HG03442 (cell line): ENCODE data around the gene HNF4A.

Experiments used
- ATAC-seq: cut with Tn5 transposase; IDR thresholded peaks from one replicate; pipeline ENCODE4 v1.9.1; 2021; ENCODE audit warnings: mild to moderate bottlenecking, moderate library complexity; ENCODE audit not compliant: unreplicated experiment

HNF4A gene

DNA sequence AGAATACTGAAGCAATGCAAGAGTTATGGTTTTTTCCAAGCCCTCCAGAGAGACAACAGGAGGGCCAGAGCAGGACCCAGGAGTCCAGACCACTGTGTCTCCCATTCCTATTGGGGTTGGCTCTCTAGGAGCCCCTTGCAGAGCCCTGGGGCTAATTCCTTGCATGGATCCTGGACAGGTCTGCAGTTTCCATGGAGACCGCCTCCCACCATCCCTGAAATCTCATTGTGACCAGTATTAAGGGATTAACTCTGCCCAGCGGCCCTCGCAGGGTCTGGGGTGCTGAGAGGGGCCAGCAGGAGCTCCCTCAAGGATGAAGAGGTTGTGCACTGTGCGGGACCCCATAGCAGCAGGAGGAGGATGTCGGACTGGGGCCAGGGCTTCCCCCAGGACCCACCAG is 34.8 kb downstream of the HNF4A start:
- ATAC-seq = no peak

GRCh38 chr20:44392088-44392775 is 36.7 kb downstream of the HNF4A start:
- no peak for ATAC-seq

DNA sequence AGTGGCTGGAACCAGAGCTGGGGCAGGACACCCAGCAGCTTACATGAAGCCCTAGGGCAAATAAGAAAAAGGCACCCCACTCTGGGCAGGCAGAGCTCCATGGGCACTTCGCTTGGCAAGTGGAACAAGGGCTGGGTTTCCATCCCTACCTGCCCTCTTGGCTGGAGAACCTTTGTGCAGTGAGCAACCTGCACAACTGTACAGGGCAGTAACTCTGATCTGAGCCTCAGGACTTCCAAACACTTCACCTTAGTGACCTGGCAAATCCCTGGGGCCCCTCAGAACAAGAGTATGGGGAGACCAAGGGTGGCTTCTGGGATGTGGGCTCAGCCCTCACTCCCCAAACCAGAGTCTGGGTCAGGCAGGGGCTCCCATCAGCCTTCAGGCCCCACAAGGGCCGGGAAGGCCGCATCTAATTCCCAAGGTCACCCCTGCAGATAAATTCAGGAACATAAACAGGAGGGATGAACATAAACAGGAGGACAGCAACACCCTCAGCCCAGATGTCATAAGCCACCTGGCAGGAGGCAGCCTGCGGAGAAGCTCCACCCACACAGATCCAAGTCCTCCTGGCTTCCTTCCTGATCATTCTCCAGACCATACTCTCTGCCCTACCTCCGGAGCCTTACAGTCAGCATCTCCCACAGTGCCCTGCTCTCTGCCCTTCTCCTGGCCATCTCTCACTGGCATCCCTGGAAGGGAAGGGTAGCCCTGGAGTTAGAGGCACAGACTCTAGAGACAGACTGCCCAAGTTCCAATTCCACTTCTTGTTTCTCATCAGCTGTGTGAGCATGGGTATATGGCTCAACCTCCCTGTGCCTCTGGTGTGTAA is 37.5 kb downstream of the HNF4A start:
- ATAC-seq = no peak

GRCh38 chr20:44393608-44394451 is 38.3 kb downstream of the HNF4A start:
- no peak for ATAC-seq

DNA sequence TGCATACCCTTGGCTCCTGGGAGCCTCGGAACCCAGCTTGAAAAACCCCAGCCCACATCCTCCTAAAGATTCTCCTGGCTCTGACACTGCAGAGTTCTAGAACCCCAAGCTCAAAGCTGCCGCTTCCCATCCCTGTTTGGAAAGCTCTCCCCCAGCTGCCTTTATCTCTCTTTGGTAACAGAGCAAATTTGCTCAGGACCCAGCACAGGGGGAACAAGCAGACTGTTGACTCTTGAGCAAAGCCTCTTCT is 38.9 kb downstream of the HNF4A start:
- no peak for ATAC-seq

- no peak for ATAC-seq
Measured at GRCh38 chr20:44394702-44395460, 39.4 kb downstream of the HNF4A start.

DNA sequence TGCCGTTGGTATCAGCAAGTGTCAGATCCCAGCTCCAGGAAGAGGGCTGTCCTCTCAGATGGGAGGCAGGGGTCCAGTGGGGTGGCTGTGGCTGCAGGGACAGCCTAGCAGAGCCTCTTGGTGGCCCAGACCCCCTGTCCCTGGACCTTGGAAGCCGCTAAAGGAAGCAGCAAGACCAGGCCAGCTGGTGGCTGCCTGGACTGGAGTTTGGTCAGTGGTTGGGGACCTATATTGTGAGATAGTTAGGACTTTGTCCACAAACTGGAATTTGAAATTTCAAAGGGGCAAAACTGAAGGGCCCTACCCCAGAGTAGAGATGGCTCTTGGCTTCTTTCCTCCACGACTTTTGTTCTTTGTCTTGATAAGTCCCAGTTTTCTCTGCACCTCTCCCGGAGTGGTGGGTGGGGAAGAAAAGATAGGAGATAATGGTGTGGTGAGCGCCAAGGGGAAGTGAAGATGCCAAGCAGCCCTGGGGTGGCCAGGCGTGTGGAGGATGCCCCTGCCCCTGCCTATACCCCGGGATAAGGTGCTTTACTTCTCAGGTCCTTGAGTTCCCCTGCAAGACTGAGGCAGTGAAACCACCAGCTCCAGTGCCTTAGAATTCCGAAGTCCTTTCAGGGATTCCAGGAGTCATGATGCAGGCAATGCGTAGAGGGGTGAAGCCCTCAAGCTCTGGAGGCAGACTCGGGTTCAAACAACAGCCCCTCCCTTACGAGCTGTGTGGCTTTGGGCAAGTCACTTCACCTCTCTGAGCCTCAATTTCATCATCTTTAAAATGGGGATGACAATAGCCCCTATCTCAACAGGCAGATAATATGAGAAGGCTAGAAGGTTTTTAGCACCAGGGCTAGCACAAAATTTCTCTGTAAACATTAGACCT is 40.2 kb downstream of the HNF4A start:
- no peak for ATAC-seq

GRCh38 chr20:44396369-44397130 is 41.1 kb downstream of the HNF4A start:
- no peak for ATAC-seq

DNA sequence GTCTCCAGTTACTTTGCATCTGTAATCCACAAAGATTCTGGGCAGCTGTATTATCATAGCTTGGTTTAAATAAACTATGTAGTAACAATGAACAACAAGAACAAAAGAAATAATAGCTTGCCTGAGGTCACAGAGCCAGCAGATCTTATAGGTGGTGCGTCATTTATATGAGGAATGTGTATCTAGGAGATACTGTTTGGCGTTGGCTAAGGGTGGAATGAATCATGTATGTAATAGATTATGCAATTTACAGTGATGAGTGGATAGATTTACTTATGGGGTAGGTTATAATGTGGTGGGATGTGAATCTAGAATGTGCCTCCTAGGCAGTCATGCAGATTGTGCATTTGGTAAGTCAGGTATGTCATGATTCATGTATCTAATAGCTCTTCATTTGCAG is 42.8 kb downstream of the HNF4A start:
- ATAC-seq = no peak

DNA sequence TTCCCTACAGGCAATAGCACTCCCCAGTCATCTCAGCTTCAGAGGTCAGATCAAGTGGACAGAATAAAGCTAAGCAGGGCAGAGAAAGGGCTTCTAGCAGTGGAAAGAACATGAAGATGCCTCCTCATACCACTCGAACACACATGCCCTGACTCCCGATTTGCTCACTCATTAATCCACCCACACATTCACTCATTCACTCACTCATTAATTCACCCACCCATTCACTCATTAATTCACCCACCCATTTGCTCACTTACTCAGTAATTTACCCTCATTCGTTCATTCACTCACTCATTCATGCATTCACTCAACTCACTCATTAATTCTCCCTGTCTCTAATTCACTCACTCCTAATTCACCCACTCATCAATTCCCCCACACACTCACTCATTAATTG is 43.9 kb downstream of the HNF4A start:
- ATAC-seq = no peak

DNA sequence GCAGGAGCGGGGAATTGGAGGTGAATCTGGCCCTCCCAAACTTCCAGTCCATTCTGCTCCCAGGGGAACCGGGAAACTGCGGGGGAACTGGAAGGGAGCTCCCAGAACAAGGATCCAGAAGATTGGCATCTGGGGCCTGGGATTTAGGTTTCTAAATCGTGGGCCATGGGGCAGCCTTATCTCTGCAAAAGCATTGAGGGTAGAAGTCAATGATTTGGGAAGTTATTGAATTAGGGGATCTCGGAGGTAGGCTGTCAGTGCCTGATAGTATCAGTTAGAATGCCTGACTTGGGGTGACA is 45.1 kb downstream of the HNF4A start:
- ATAC-seq = no peak

DNA sequence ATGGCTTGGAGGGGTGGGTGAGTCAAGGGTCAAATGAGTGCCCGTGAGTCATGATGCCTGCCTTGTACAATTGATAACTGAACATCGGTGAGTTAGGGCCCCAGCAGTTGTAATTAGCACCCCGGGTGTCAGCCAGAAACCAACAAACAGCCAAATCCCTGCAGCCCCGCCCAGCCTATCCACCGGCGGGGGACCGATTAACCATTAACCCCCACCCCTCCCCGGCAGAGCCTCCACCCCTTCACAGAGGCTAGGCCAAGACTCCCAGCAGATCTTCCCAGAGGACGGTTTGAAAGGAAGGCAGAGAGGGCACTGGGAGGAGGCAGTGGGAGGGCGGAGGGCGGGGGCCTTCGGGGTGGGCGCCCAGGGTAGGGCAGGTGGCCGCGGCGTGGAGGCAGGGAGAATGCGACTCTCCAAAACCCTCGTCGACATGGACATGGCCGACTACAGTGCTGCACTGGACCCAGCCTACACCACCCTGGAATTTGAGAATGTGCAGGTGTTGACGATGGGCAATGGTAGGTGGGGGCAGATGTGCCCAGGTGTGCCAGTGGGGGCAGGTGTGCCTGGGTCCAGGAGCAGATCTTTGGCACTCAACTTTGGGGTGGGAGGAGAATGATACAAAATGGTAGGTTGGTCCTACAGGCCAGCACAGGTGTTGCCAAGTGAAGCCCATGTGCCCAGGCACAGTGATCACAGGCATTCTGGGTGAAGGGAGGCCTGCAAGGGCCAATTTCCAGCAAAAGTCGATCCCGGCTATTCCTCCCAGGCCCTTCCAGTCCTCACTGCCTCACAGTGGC is 45.7 kb downstream of the HNF4A start:
- no peak for ATAC-seq

DNA sequence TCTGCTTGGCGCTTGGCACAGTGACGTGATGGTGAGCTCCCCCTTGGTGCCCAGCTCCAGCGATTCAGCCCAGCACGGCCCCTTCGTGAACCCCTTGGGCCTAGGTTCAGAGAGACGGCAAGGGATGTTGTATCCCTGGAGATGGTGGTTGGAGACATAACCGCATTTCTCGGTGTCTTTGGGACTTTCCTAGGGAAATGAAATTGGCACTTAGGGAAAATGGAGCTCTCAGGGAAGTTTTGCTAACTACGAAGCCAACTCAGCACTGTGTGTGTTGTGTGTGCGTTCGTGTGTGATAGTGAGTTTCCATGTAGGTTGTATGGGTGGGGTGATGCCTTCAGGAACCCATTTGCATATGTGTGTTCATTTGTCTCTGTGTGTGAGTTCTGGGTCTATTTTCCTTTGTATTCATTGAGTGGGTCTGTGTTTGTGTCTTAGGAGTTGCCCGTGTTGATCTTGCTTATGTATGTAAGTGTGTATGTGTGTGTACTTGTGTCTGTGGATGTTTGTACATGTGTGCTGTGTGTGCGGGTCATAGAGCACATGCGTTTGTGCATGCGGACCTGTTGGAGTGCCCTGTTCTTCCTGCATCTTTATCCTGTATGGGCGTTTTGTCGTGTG is 46.4 kb downstream of the HNF4A start:
- no peak for ATAC-seq

GRCh38 chr20:44402391-44403193 is 47.1 kb downstream of the HNF4A start:
- ATAC-seq = no peak

- no peak for ATAC-seq
Measured at GRCh38 chr20:44403194-44404112, 48.0 kb downstream of the HNF4A start.
